ENCODE results near the gene DDX17.

DNA sequence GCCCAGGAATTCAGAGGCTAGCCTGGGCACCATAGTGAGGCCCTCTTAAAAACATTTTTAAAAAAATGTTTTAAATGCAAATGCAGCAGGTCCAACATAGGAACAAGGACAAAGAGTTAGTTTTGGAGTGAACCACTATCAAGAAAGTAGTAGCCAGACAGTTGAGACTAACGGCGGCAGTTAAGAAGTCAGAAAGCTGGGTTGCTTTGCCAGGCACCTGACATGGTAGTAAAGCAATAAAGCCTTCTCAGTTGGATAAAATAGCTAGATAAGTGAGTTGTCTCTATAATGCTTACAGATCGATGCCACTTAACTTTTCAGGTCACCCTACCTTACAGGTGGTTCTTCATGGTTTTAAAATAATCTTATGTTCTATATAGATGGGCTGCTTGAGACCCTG is 16.9 kb upstream of the DDX17 start:
- no peak for TF ChIP-seq TCF7L2 (IDR thresholded peaks at IDR 0.05; ENCODE audit: borderline replicate concordance, extremely low read depth, insufficient read depth, insufficient read length)
- TF ChIP-seq, protein P1, sequence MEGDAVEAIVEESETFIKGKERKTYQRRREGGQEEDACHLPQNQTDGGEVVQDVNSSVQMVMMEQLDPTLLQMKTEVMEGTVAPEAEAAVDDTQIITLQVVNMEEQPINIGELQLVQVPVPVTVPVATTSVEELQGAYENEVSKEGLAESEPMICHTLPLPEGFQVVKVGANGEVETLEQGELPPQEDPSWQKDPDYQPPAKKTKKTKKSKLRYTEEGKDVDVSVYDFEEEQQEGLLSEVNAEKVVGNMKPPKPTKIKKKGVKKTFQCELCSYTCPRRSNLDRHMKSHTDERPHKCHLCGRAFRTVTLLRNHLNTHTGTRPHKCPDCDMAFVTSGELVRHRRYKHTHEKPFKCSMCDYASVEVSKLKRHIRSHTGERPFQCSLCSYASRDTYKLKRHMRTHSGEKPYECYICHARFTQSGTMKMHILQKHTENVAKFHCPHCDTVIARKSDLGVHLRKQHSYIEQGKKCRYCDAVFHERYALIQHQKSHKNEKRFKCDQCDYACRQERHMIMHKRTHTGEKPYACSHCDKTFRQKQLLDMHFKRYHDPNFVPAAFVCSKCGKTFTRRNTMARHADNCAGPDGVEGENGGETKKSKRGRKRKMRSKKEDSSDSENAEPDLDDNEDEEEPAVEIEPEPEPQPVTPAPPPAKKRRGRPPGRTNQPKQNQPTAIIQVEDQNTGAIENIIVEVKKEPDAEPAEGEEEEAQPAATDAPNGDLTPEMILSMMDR (IDR thresholded peaks at IDR 0.05 in 2 of 3, conservative IDR thresholded peaks at IDR 0.05 in 1 of 3; ENCODE audit: borderline replicate concordance in 1 of 3, insufficient read depth in 1 of 3, low read depth in 2 of 3, low read length in 2 of 3): no peak

Measured in HCT116 (cell line).